Fibroblast of lung (primary cell): ENCODE results near the gene TTC23.

ENCODE experiments used
- CTCF ChIP-seq, 2 donors: IDR thresholded peaks in 1 of 2; conservative IDR thresholded peaks in 1 of 2; 1 replicate in 1 of 2; 2 replicates in 1 of 2; pipeline ENCODE4 v1.5.1; 2011 to 2012; ENCODE audit warnings: low read length in 2 of 2, control low read depth in 1 of 2, inconsistent platforms in 1 of 2, low read depth in 1 of 2, mild to moderate bottlenecking in 1 of 2
- EZH2 ChIP-seq: IDR thresholded peaks from 2 replicates; pipeline ENCODE4 v1.5.1; 2012; ENCODE audit warnings: low read length, control low read depth, mild to moderate bottlenecking; ENCODE audit errors: missing control alignments

- no peak for TF ChIP-seq CTCF (conservative IDR thresholded peaks at IDR 0.05 in 1 of 2, IDR thresholded peaks at IDR 0.05 in 1 of 2; ENCODE audit: low read depth in 1 of 2, low read length in 2 of 2)
- no peak for TF ChIP-seq EZH2
Measured at GRCh38 chr15:99212406-99212805, 37.0 kb downstream of the TTC23 start.
